GM12864 (cell line): ENCODE results near the gene LPP.

Experiments
- DNase-seq: peaks from one replicate; pipeline ENCODE4 v3.0.0-alpha.2; 2011; ENCODE audit warnings: low read depth
- H3K4me3 ChIP-seq: 2 replicates; pipeline ENCODE4 v1.5.1; 2011; ENCODE audit warnings: mild to moderate bottlenecking, low read depth, low read length, control low read depth
- CTCF ChIP-seq: IDR thresholded peaks from 2 replicates; pipeline ENCODE4 v1.5.1; 2011; ENCODE audit warnings: low read depth, mild to moderate bottlenecking, moderate library complexity, low read length, control low read depth, inconsistent platforms; ENCODE audit errors: missing control alignments

The LPP gene

GRCh38 chr3:188832146-188832545 is 678.2 kb downstream of the LPP start:
- no peak for TF ChIP-seq CTCF
- no peak for DNase-seq
- no peak overlapping the region for H3K4me3 ChIP-seq

- no peak for TF ChIP-seq CTCF
- no peak overlapping the region for H3K4me3 ChIP-seq
- no peak for DNase-seq
Observed at GRCh38 chr3:188832961-188833721, 679.2 kb downstream of the LPP start.

- TF ChIP-seq CTCF = no peak
- DNase-seq = no peak
- no peak overlapping the region for H3K4me3 ChIP-seq
Observed at GRCh38 chr3:188834349-188834748, 680.4 kb downstream of the LPP start.

- DNase-seq = no peak
Observed at GRCh38 chr3:188839187-188839695, 685.3 kb downstream of the LPP start.

GRCh38 chr3:188840290-188840689 is 686.3 kb downstream of the LPP start:
- no peak overlapping the region for H3K4me3 ChIP-seq
- DNase-seq = no peak
- TF ChIP-seq CTCF = no peak

More at GRCh38 chr3:188839187-188839695, 685.3 kb downstream of the LPP start:
- no peak for TF ChIP-seq CTCF
- no peak overlapping the region for H3K4me3 ChIP-seq

- TF ChIP-seq CTCF = no peak
- DNase-seq = no peak
- H3K4me3 ChIP-seq = no peak overlapping the region
Observed at GRCh38 chr3:188841906-188842305, 687.9 kb downstream of the LPP start.

GRCh38 chr3:188842639-188843038 is 688.7 kb downstream of the LPP start:
- TF ChIP-seq CTCF = no peak
- DNase-seq = no peak
- H3K4me3 ChIP-seq = no peak overlapping the region
